MG63 (cell line): Measurements from ENCODE around the gene SLC29A3. TPM values are rescaled to one million over a fixed set of nuclear protein-coding genes. Genes with fewer than 3 reads are reported as not detected.

Experiments used
- DNase-seq: peaks from one replicate; pipeline ENCODE4 v3.0.0-alpha.2; 2020
- H3K27me3 ChIP-seq: fragments of 250-450 bp; sonication (Bioruptor Pico); 2 replicates; pipeline ENCODE4 v1.5.1; 2020; ENCODE audit warnings: mild to moderate bottlenecking, moderate library complexity
- H3K36me3 ChIP-seq: fragments of 250-450 bp; sonication (Bioruptor Pico); 2 replicates; pipeline ENCODE4 v1.5.1; 2020; ENCODE audit warnings: mild to moderate bottlenecking, moderate library complexity
- H3K4me3 ChIP-seq: fragments of 250-450 bp; sonication (Bioruptor Pico); 2 replicates; pipeline ENCODE4 v1.5.1; 2020; ENCODE audit warnings: mild to moderate bottlenecking, moderate library complexity
- H3K9me3 ChIP-seq: fragments of 250-450 bp; sonication (Bioruptor Pico); 2 replicates; pipeline ENCODE4 v1.5.1; 2020; ENCODE audit warnings: mild to moderate bottlenecking, moderate library complexity
- total RNA-seq: library from RNA; depleted of rRNA; stranded (reverse); fragments of >200 nt; shearing (Covaris generic); gene quantifications from 2 replicates; pipeline ENCODE4 v1.2.3, GENCODE V29; 2014; ENCODE audit warnings: low replicate concordance

SLC29A3 gene
- total RNA-seq, 1 experiment from 2014 or later: 0.92 TPM

DNA sequence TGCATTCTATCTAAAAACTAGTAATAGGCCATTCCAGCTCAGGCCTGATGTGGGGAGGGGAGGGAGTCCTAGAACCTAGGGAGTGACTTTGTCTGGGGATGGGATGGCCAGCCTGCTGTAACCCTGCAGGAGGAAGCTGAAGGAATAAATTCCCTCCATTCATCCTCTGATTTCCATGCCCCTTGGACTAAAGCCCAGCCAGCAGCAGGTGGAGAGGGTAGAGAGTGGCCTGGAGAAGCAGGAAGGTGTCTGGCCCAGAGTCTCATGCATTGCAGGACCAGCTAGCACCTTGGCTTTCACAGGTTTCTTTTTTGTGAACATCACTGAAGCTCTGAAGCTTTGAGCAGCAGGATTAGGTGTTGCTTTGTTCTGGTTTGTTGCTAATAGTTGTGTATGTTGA, 44.9 kb downstream of the SLC29A3 start:
- Histone ChIP-seq H3K4me3 (no peak overlapping the region), H3K27me3 (no peaks in the 10 kb centered on the region), H3K9me3 (no peaks in the 10 kb centered on the region), H3K36me3 (no peaks in the 10 kb centered on the region)
- DNase-seq: no peak

DNA sequence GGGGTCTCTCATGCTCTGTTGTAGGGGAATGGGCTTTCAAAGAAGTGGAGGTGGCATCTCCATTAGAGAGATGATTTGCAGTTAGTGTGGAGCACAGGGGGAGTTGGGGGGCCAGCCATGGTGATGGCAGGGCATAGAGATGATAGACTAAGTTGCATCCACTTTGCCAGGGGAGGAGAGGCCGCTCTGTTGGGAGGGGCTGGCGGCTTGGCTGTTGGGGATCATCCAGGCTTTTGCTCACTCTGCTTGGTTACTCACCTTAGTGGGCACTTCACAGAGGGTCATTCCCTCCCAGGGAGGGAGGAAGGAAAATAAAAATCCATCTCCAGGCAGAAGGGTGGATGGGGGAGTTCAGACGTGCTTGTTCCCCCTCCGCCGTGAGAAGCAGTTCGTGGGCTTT, 46.3 kb downstream of the SLC29A3 start:
- Histone ChIP-seq H3K4me3 (no peak overlapping the region), H3K36me3 (no peaks in the 10 kb centered on the region), H3K27me3 (no peaks in the 10 kb centered on the region), H3K9me3 (no peaks in the 10 kb centered on the region)
- no peak for DNase-seq

- DNase-seq: no peak
- H3K36me3 ChIP-seq: no peaks in the 10 kb centered on the region
- no peaks in the 10 kb centered on the region for H3K9me3 ChIP-seq
- no peaks in the 10 kb centered on the region for H3K27me3 ChIP-seq
- H3K4me3 ChIP-seq: no peak overlapping the region
Observed at GRCh38 chr10:71366690-71367089, 47.6 kb downstream of the SLC29A3 start.

- no peaks in the 10 kb centered on the region for H3K36me3 ChIP-seq
- no peaks in the 10 kb centered on the region for H3K27me3 ChIP-seq
- H3K4me3 ChIP-seq: no peak overlapping the region
- H3K9me3 ChIP-seq: no peaks in the 10 kb centered on the region
- DNase-seq: no peak
Observed at GRCh38 chr10:71367271-71367670, 48.2 kb downstream of the SLC29A3 start.

DNA sequence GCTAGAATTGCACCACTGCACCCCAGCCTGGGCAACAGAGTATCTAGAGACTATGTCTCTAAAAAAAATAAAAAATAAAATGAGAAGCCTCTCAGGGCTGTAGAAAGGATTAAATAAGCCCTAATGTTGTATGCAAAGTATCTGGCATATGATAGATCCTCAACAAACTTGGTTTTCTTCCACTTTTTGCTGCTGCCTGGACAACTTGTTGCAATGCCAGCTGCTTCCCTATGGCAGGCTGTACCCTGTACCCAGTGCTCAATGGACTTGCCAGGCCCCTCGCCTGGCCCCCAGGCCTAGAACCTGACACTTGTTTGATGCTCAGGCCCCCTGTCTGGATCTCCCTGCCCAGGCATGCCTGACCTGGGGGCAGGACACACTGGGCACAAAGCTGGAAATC, 49.1 kb downstream of the SLC29A3 start:
- Histone ChIP-seq H3K4me3 (no peak overlapping the region), H3K9me3 (no peaks in the 10 kb centered on the region), H3K27me3 (no peaks in the 10 kb centered on the region), H3K36me3 (no peaks in the 10 kb centered on the region)
- no peak for DNase-seq

- Histone ChIP-seq H3K36me3 (no peaks in the 10 kb centered on the region), H3K27me3 (no peaks in the 10 kb centered on the region), H3K9me3 (no peaks in the 10 kb centered on the region), H3K4me3 (no peak overlapping the region)
- no peak for DNase-seq
Observed at GRCh38 chr10:71368643-71369042, 49.6 kb downstream of the SLC29A3 start.

GRCh38 chr10:71369602-71370001, 50.5 kb downstream of the SLC29A3 start:
- H3K4me3 ChIP-seq: no peak overlapping the region
- H3K36me3 ChIP-seq: no peaks in the 10 kb centered on the region
- no peak for DNase-seq
- no peaks in the 10 kb centered on the region for H3K27me3 ChIP-seq
- H3K9me3 ChIP-seq: no peaks in the 10 kb centered on the region

DNA sequence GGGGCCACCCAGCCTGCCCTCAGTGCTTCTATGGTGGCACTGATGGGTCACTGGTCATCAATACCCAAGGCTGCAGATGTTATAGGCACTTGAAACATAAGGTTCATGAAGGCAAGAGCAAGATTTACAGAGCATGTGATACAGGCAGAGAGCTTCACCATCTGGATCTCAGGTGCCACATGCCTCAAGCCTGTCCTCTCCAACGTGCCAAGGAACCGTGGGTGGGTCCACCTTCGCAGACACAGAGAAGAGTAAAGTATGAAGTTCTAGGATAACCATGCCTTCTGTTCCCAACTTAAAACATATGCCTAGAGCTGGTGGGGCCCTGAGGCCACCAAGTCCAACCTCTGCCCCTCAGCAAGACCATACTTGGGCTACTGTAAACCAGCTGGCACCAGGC, 51.0 kb downstream of the SLC29A3 start:
- no peaks in the 10 kb centered on the region for H3K27me3 ChIP-seq
- no peak overlapping the region for H3K4me3 ChIP-seq
- no peaks in the 10 kb centered on the region for H3K9me3 ChIP-seq
- no peaks in the 10 kb centered on the region for H3K36me3 ChIP-seq
- DNase-seq: no peak

DNA sequence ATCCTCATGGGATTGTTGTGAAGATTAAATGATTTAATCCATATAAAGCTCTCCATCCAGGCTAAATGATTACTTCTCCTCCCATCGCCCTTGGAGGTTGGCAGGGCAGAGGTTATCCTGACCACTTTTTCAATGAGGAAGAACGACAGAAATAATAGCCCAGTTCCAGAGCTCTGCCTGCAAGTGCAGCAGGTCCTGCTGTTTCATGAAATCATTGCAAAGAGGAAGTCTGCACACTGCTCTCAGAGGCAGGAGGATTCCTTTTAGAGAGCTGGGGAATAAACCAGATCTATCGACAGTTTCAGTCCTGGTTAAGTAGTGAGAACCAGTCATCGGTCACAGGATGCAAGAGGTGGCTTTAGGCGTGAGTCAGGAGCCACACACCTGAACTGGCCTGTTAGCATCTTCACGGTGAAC, 52.7 kb downstream of the SLC29A3 start:
- Histone ChIP-seq H3K36me3 (no peaks in the 10 kb centered on the region), H3K4me3 (no peak overlapping the region), H3K9me3 (no peaks in the 10 kb centered on the region), H3K27me3 (no peaks in the 10 kb centered on the region)
- no peak for DNase-seq

DNA sequence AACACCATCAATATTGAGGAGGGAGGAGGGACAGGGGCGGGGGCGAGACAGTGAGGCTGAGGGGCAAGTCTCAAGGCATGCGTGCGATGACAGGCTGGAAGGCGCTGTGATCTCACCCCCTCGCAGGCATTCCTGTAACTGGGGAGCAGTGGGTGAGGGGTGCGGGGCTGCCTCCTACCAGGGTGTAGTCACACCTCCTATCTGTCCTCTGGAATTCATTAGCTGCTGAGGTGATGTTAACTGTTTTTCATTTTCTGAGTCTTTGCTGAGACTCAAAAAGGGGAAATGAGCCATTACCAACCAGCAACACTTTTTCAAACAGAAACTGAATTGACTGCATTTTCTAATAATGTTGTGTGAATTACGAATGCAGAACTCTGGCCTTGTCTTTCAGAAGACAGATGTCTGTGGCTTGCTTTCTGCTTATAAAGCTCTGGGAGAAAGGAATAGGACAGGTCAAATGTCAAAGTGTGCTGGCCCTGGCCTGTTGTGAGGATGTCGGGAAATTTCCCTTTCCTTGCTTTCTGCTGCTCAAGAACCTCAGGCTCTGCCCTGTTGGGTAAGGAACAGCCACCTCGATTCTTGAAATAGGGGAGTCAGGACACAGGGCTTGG, 53.9 kb downstream of the SLC29A3 start:
- Histone ChIP-seq H3K4me3 (no peak overlapping the region), H3K36me3 (no peaks in the 10 kb centered on the region), H3K9me3 (no peaks in the 10 kb centered on the region), H3K27me3 (no peaks in the 10 kb centered on the region)
- DNase-seq: no peak

- no peak overlapping the region for H3K4me3 ChIP-seq
- H3K36me3 ChIP-seq: no peaks in the 10 kb centered on the region
- no peak for DNase-seq
- no peaks in the 10 kb centered on the region for H3K9me3 ChIP-seq
- H3K27me3 ChIP-seq: no peaks in the 10 kb centered on the region
Observed at GRCh38 chr10:71374481-71375233, 55.6 kb downstream of the SLC29A3 start.

- Histone ChIP-seq H3K27me3 (no peaks in the 10 kb centered on the region), H3K9me3 (no peaks in the 10 kb centered on the region), H3K4me3 (no peak overlapping the region), H3K36me3 (no peaks in the 10 kb centered on the region)
- DNase-seq: no peak
Observed at GRCh38 chr10:71375952-71376351, 56.9 kb downstream of the SLC29A3 start.

DNA sequence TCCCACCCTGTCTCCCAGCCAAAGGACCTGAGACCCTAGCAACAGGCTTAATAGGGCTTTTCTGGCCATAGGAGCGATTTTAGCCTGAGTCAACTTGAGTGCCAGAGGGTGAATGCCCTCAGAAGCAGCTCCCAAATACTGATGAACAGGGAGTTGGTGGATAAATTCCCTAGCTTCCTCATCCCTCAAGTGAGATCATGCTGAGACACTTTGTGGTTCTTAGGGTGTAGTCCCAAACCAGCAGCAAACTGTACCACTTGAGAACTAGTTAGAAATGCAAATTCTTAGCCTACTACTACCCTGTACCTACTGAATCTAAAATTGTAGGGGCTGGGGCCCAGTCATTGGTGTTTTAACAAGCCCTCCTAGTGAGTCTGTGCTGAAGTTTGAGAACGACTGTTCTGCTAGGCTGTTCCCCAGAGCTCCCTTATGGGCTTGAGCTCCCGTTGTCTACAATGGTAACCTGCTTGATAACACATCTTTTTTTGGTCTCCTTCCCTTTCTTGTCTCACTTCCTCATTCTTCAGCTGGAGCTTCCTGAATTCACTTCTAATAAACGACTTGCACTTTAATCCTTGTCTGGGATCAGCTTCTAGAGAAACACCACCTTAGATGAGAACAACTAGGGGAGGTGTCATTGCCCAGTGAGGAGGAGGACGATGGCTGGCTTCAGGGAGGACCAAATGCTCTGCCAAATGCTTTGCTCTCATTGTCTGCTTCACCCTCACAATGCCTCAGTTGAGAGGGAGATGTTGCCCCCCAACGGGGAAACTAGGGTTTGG, 59.5 kb downstream of the SLC29A3 start:
- Histone ChIP-seq H3K4me3 (no peak overlapping the region), H3K27me3 (no peaks in the 10 kb centered on the region), H3K36me3 (no peaks in the 10 kb centered on the region), H3K9me3 (no peaks in the 10 kb centered on the region)
- DNase-seq: no peak

DNA sequence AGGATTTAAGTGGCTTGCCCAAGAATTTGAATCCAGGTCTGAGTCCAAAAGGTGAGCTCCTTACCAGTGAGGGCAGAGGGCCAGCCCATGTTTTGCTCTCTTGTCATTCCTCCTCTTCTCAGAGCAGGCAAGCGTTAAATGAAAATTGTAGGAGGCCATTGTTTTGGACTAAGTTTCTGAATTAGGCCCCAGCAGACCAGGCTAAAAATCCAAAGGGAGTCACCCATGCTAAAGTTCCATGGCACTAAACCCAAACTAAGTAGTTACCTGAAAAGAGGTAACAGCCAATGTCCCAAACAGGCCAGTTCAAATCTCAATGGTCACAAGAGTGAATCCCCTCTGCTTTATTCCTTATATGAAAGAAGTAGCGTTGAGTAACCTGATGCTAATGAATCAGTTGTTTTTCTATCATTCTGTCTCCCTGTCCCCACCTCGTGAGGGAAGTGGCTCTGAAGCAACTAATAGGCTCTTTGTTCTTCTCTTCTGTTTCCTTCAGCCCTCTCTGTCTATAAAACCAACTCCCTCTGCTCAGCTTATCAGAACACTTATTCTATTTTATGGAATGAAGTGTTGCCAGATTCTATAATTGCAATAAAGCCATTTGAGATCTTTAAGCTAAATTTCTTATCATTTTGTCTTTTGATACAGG, 60.2 kb downstream of the SLC29A3 start:
- H3K27me3 ChIP-seq: no peaks in the 10 kb centered on the region

GRCh38 chr10:71380841-71381240, 61.8 kb downstream of the SLC29A3 start:
- Histone ChIP-seq H3K4me3 (no peak overlapping the region), H3K9me3 (no peaks in the 10 kb centered on the region), H3K36me3 (no peaks in the 10 kb centered on the region), H3K27me3 (no peaks in the 10 kb centered on the region)
- DNase-seq: no peak

More for the DNA sequence above, 60.2 kb downstream of the SLC29A3 start:
- Histone ChIP-seq H3K9me3 (no peaks in the 10 kb centered on the region), H3K4me3 (no peak overlapping the region), H3K36me3 (no peaks in the 10 kb centered on the region)
- no peak for DNase-seq

DNA sequence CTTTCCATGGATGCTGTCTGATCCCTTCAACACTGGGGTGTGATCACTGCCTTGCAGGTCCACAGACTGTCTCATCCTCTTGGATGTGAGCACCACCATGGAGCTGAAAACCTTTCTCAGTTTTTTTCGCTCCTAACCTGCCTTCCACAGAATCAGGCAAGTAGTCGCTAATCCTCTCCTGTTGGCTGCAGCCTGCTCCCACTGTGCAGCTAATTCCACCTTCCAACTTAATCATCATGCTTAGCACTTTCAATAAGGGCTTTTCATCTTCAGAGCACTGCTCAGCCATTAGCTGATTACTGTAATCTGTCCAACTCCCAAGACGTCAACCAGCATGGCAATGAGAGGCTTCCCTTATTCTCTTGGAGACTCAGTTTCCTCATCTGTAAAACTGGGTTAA, 62.6 kb downstream of the SLC29A3 start:
- Histone ChIP-seq H3K36me3 (no peaks in the 10 kb centered on the region), H3K9me3 (no peaks in the 10 kb centered on the region), H3K4me3 (no peak overlapping the region), H3K27me3 (no peaks in the 10 kb centered on the region)
- no peak for DNase-seq

- Histone ChIP-seq H3K27me3 (no peaks in the 10 kb centered on the region), H3K9me3 (no peaks in the 10 kb centered on the region), H3K4me3 (no peak overlapping the region), H3K36me3 (no peaks in the 10 kb centered on the region)
- DNase-seq: no peak
Observed at GRCh38 chr10:71382028-71382427, 63.0 kb downstream of the SLC29A3 start.
